ENCODE measurements around the gene NRG4. TPM values are rescaled to one million over a fixed set of nuclear protein-coding genes. Genes with fewer than 3 reads are reported as not detected.

The NRG4 gene
- total and polyA plus RNA-seq, 2 of the 8 experiments (the other 6 are each of a cell fraction or from before 2014, with no cell fraction given) = 0.24 TPM; not detected in 1

DNA sequence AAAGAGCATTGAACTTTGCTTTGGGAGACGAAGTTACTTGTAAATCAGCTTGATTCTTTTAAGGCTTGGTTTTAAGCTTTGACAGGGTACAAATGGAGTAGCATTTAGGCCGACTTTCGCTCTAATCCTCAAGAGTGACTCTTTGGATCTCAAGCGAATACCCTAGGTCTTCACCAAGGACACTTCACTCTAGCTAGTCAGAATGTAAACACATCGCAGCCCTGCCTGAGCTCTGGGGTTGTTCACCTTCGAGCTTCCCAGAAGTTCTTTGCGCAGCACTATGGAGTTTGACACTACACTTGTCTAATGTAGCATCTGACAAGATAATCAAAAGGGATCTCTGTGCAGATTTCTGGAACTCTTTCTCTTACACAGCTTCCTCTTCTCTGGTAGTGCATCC, 22.3 kb downstream of the NRG4 start (continued):
- TF ChIP-seq RFX5 (IDR thresholded peaks at IDR 0.05; ENCODE audit: borderline replicate concordance, low read depth, low read length) = no peak
- TF ChIP-seq SIN3A (conservative IDR thresholded peaks at IDR 0.05 in 1 of 2, IDR thresholded peaks at IDR 0.05 in 1 of 2; ENCODE audit: low read depth in 1 of 2, low read length in 2 of 2) = no peak
- no peak for TF ChIP-seq SP1 (IDR thresholded peaks at IDR 0.05; ENCODE audit: low read depth, low read length)
- TF ChIP-seq HDAC6 (IDR thresholded peaks at IDR 0.05; ENCODE audit: low read depth, low read length) = no peak
